GM13977 (cell line): ENCODE results near the gene KLK6.

Source experiments
- DNase-seq: peaks from one replicate; pipeline ENCODE4 v3.0.0; 2012; ENCODE audit warnings: low spot score
- CTCF ChIP-seq: IDR thresholded peaks from 2 replicates; pipeline ENCODE4 v1.5.1; 2012; ENCODE audit warnings: mild to moderate bottlenecking, control low read depth; ENCODE audit not compliant: insufficient read depth; ENCODE audit errors: extremely low read depth, missing control alignments
- in situ Hi-C: fragments of 300-500 bp; cut with MboI; formaldehyde crosslinking; loops from one replicate; pipeline ENCODE4 v1.12.0; 2022; ENCODE audit warnings: low sequenced_read_pairs, low pct_unique_long_range_greater_than_20kb, mixed read lengths, inconsistent platforms; ENCODE audit not compliant: unreplicated experiment

The KLK6 gene

GRCh38 chr19:51010066-51010795 lies 40.8 kb upstream of the KLK6 start:
- no peak for TF ChIP-seq CTCF
- in situ Hi-C loops = no loop called here
- no peak for DNase-seq

- no peak for TF ChIP-seq CTCF
- no peak for DNase-seq
- in situ Hi-C loops = no loop called here
Measured at GRCh38 chr19:51009061-51009891, 39.9 kb upstream of the KLK6 start.

GRCh38 chr19:51007488-51007887 lies 38.1 kb upstream of the KLK6 start:
- no peak for TF ChIP-seq CTCF
- no peak for DNase-seq
- in situ Hi-C loops = no loop called here

GRCh38 chr19:51006406-51006805 lies 37.0 kb upstream of the KLK6 start:
- TF ChIP-seq CTCF = no peak
- in situ Hi-C loops = no loop called here
- DNase-seq = no peak

- TF ChIP-seq CTCF = no peak
- in situ Hi-C loops = no loop called here
- DNase-seq = no peak
Measured at GRCh38 chr19:51005248-51005647, 35.9 kb upstream of the KLK6 start.

- TF ChIP-seq CTCF = no peak
- in situ Hi-C loops = no loop called here
Measured at GRCh38 chr19:51003316-51003715, 33.9 kb upstream of the KLK6 start.

More at GRCh38 chr19:51003316-51003715, 33.9 kb upstream of the KLK6 start:
- no peak for DNase-seq
